ENCODE data around the gene GRK6.

The GRK6 gene

GRCh38 chr5:177392765-177393164 lies 33.7 kb upstream of the GRK6 start (continued):
- no peak for TF ChIP-seq ZNF561 (tag by site-specific recombination; IDR thresholded peaks at IDR 0.05; ENCODE audit: borderline replicate concordance)
- TF ChIP-seq, protein P1, sequence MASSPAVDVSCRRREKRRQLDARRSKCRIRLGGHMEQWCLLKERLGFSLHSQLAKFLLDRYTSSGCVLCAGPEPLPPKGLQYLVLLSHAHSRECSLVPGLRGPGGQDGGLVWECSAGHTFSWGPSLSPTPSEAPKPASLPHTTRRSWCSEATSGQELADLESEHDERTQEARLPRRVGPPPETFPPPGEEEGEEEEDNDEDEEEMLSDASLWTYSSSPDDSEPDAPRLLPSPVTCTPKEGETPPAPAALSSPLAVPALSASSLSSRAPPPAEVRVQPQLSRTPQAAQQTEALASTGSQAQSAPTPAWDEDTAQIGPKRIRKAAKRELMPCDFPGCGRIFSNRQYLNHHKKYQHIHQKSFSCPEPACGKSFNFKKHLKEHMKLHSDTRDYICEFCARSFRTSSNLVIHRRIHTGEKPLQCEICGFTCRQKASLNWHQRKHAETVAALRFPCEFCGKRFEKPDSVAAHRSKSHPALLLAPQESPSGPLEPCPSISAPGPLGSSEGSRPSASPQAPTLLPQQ (tag by site-specific recombination; IDR thresholded peaks at IDR 0.05) = no peak
- no peak for TF ChIP-seq ZNF302 (tag by site-specific recombination; IDR thresholded peaks at IDR 0.05; ENCODE audit: low read depth)
- no peak for TF ChIP-seq MEIS1 (CRISPR knock-in tag; IDR thresholded peaks at IDR 0.05; ENCODE audit: borderline replicate concordance)
- TF ChIP-seq WT1 (tag by site-specific recombination; IDR thresholded peaks at IDR 0.05) = no peak
- TF ChIP-seq, protein P2, sequence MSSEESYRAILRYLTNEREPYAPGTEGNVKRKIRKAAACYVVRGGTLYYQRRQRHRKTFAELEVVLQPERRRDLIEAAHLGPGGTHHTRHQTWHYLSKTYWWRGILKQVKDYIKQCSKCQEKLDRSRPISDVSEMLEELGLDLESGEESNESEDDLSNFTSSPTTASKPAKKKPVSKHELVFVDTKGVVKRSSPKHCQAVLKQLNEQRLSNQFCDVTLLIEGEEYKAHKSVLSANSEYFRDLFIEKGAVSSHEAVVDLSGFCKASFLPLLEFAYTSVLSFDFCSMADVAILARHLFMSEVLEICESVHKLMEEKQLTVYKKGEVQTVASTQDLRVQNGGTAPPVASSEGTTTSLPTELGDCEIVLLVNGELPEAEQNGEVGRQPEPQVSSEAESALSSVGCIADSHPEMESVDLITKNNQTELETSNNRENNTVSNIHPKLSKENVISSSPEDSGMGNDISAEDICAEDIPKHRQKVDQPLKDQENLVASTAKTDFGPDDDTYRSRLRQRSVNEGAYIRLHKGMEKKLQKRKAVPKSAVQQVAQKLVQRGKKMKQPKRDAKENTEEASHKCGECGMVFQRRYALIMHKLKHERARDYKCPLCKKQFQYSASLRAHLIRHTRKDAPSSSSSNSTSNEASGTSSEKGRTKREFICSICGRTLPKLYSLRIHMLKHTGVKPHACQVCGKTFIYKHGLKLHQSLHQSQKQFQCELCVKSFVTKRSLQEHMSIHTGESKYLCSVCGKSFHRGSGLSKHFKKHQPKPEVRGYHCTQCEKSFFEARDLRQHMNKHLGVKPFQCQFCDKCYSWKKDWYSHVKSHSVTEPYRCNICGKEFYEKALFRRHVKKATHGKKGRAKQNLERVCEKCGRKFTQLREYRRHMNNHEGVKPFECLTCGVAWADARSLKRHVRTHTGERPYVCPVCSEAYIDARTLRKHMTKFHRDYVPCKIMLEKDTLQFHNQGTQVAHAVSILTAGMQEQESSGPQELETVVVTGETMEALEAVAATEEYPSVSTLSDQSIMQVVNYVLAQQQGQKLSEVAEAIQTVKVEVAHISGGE (tag by site-specific recombination; conservative IDR thresholded peaks at IDR 0.05; ENCODE audit: low read depth) = no peak
- no peak for TF ChIP-seq SETDB1 (IDR thresholded peaks at IDR 0.05; ENCODE audit: insufficient read length, low read length)
- no peak for TF ChIP-seq ZNF626 (tag by site-specific recombination; IDR thresholded peaks at IDR 0.05)
- no peak for TF ChIP-seq ZBTB17 (tag by site-specific recombination; IDR thresholded peaks at IDR 0.05)

DNA sequence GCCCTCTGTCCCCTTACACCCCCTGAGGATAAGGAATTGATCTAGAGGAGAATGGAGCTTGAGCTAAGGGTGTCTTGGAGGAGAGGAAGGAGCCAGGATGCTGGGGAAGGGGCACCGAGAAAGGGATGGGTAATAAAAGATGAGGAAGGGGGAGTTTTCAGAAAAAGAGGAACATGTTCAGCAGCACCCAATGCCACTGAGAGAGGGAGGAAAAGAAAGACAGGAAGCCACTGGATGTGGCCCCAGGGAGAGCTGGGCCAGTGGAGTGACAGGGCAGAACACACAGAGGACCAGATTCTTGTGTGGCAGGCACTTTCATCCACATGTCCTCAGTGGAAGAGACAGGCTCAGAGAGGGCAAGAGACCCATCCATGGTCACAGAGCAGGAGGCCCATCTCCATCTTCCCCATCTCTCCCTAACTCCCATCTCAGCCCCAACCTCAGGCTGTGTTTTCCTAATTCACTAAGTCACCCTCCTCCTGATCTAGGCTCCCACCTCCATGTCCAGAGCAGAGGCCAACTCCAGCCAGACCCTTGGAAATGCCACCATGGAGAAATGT lies 33.2 kb upstream of the GRK6 start:
- H3K4me3 ChIP-seq (ENCODE audit: low read depth, low read length) = no peak overlapping the region
- ChIA-PET POLR2A (interaction anchor here (1.2 to 4.4 kb wide), 2 partner anchors 10 to 52 kb away, joined by 3 to 20 read pairs; no protein-coding TSS in a partner anchor), CTCF (interaction anchor here (0.8 to 6.8 kb wide), 5 partner anchors 10 to 281 kb away, joined by 3 to 88 read pairs (median 9); partner anchors contain the start of gene SLC34A1)
- no peak overlapping the region for H3K27ac ChIP-seq (ENCODE audit: extremely low read depth, low read depth, low read length)
- H3K4me1 ChIP-seq (ENCODE audit: control insufficient read depth, insufficient read depth, low read length) = no peaks in the 10 kb centered on the region
- no peak for TF ChIP-seq ZNF654 (tag by site-specific recombination; IDR thresholded peaks at IDR 0.05; ENCODE audit: low read depth)
- TF ChIP-seq, protein P3, sequence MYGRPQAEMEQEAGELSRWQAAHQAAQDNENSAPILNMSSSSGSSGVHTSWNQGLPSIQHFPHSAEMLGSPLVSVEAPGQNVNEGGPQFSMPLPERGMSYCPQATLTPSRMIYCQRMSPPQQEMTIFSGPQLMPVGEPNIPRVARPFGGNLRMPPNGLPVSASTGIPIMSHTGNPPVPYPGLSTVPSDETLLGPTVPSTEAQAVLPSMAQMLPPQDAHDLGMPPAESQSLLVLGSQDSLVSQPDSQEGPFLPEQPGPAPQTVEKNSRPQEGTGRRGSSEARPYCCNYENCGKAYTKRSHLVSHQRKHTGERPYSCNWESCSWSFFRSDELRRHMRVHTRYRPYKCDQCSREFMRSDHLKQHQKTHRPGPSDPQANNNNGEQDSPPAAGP (tag by site-specific recombination; IDR thresholded peaks at IDR 0.05) = no peak
- no peak for TF ChIP-seq ZNF223 (tag by site-specific recombination; IDR thresholded peaks at IDR 0.05)
- no peak for TF ChIP-seq ZNF155 (tag by site-specific recombination; IDR thresholded peaks at IDR 0.05)
- TF ChIP-seq, protein P4, sequence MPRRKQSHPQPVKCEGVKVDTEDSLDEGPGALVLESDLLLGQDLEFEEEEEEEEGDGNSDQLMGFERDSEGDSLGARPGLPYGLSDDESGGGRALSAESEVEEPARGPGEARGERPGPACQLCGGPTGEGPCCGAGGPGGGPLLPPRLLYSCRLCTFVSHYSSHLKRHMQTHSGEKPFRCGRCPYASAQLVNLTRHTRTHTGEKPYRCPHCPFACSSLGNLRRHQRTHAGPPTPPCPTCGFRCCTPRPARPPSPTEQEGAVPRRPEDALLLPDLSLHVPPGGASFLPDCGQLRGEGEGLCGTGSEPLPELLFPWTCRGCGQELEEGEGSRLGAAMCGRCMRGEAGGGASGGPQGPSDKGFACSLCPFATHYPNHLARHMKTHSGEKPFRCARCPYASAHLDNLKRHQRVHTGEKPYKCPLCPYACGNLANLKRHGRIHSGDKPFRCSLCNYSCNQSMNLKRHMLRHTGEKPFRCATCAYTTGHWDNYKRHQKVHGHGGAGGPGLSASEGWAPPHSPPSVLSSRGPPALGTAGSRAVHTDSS (tag by site-specific recombination; IDR thresholded peaks at IDR 0.05) = no peak
- TF ChIP-seq ZNF521 (tag by site-specific recombination; IDR thresholded peaks at IDR 0.05) = no peak
- TF ChIP-seq, protein P5, sequence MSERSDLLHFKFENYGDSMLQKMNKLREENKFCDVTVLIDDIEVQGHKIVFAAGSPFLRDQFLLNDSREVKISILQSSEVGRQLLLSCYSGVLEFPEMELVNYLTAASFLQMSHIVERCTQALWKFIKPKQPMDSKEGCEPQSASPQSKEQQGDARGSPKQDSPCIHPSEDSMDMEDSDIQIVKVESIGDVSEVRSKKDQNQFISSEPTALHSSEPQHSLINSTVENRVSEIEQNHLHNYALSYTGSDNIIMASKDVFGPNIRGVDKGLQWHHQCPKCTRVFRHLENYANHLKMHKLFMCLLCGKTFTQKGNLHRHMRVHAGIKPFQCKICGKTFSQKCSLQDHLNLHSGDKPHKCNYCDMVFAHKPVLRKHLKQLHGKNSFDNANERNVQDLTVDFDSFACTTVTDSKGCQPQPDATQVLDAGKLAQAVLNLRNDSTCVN (tag by site-specific recombination; optimal IDR thresholded peaks at IDR 0.05) = no peak
- no peak for TF ChIP-seq ZFP37 (tag by site-specific recombination; IDR thresholded peaks at IDR 0.05)
- no peak for TF ChIP-seq SP3 (tag by site-specific recombination; IDR thresholded peaks at IDR 0.05)
- TF ChIP-seq GFI1B (tag by site-specific recombination; IDR thresholded peaks at IDR 0.05) = no peak
- TF ChIP-seq, protein P6, sequence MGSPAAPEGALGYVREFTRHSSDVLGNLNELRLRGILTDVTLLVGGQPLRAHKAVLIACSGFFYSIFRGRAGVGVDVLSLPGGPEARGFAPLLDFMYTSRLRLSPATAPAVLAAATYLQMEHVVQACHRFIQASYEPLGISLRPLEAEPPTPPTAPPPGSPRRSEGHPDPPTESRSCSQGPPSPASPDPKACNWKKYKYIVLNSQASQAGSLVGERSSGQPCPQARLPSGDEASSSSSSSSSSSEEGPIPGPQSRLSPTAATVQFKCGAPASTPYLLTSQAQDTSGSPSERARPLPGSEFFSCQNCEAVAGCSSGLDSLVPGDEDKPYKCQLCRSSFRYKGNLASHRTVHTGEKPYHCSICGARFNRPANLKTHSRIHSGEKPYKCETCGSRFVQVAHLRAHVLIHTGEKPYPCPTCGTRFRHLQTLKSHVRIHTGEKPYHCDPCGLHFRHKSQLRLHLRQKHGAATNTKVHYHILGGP (tag by site-specific recombination; IDR thresholded peaks at IDR 0.05) = no peak
- no peak for TF ChIP-seq ZNF621 (tag by site-specific recombination; IDR thresholded peaks at IDR 0.05)
- no peak for TF ChIP-seq KLF8 (tag by site-specific recombination; IDR thresholded peaks at IDR 0.05)
- no peaks in the 10 kb centered on the region for H3K36me3 ChIP-seq (ENCODE audit: control insufficient read depth in 2 of 2, insufficient read depth in 1 of 2, low read length in 2 of 2)
- no peaks in the 10 kb centered on the region for H3K9me3 ChIP-seq (ENCODE audit: control insufficient read depth, insufficient read depth, low read depth, low read length)
